K562 (cell line): Measurements from ENCODE around the gene RNF212B. TPM values are rescaled to one million over a fixed set of nuclear protein-coding genes. Genes with fewer than 3 reads are reported as not detected.
A peak's percentile ranks its signal among the peaks of the same experiment; 100 is the strongest.

Experiments
- CEBPB ChIP-seq: fragments of 450-650 bp; IDR thresholded peaks from 2 replicates; pipeline ENCODE4 v1.6.1; 2016; ENCODE audit warnings: missing genetic modification characterization, missing compliant biosample characterization
- CHD2 ChIP-seq: IDR thresholded peaks from 2 replicates; pipeline ENCODE4 v1.6.1; 2011; ENCODE audit warnings: low read depth, low read length
- CHD4 ChIP-seq: fragments of 200-600 bp; sonication (generic); IDR thresholded peaks from 3 replicates; pipeline ENCODE4 v1.6.1; 2012; ENCODE audit warnings: low read depth, mild to moderate bottlenecking, mixed read lengths, low read length, inconsistent platforms; ENCODE audit not compliant: insufficient read depth, insufficient replicate concordance, poor library complexity, severe bottlenecking
- CREBBP ChIP-seq: IDR thresholded peaks from one replicate; pipeline ENCODE4 v1.6.1; 2012; ENCODE audit warnings: low read depth, mild to moderate bottlenecking, control low read depth, inconsistent platforms, low read length
- FIP1L1 ChIP-seq: fragments of 200-400 bp; formaldehyde crosslinking; IDR thresholded peaks from 2 replicates; pipeline ENCODE4 v1.6.1; 2018; ENCODE audit warnings: mild to moderate bottlenecking, low read depth, low read length; ENCODE audit not compliant: poor library complexity, severe bottlenecking
- ILF3 ChIP-seq: fragments of 450-650 bp; IDR thresholded peaks from 2 replicates; pipeline ENCODE4 v1.6.1; 2018; ENCODE audit warnings: antibody characterized with exemption, mild to moderate bottlenecking, moderate library complexity, borderline replicate concordance
- ILK ChIP-seq: fragments of 450-650 bp; IDR thresholded peaks from 2 replicates; pipeline ENCODE4 v1.6.1; 2016; ENCODE audit warnings: missing genetic modification characterization, low read depth, mild to moderate bottlenecking, missing compliant biosample characterization, moderate library complexity, borderline replicate concordance
- KDM2B ChIP-seq: fragments of 250-450 bp; sonication (Bioruptor Pico); IDR thresholded peaks from 2 replicates; pipeline ENCODE4 v1.8.0; 2021; ENCODE audit warnings: mild to moderate bottlenecking, moderate library complexity
- KLF13 ChIP-seq: fragments of 450-650 bp; IDR thresholded peaks from 2 replicates; pipeline ENCODE4 v1.6.1; 2016; ENCODE audit warnings: missing genetic modification characterization, low read depth, mild to moderate bottlenecking, missing compliant biosample characterization, moderate library complexity, borderline replicate concordance
- NCOA1 ChIP-seq: fragments of 450-650 bp; IDR thresholded peaks from 2 replicates; pipeline ENCODE4 v1.6.1; 2016; ENCODE audit warnings: low read depth
- NFIX ChIP-seq: fragments of 250-450 bp; sonication (Bioruptor Pico); IDR thresholded peaks from 2 replicates; pipeline ENCODE4 v1.4.0; 2020; ENCODE audit warnings: low read depth, mild to moderate bottlenecking, moderate library complexity
- PCBP1 ChIP-seq: fragments of 200-400 bp; formaldehyde crosslinking; IDR thresholded peaks from 2 replicates; pipeline ENCODE4 v1.6.1; 2018; ENCODE audit warnings: mild to moderate bottlenecking, low read depth, low read length; ENCODE audit not compliant: poor library complexity, severe bottlenecking
- RNF2 ChIP-seq: sonication (generic); IDR thresholded peaks from 2 replicates; pipeline ENCODE4 v1.6.1; 2016
- ZFP1 ChIP-seq: fragments of 450-650 bp; formaldehyde crosslinking; IDR thresholded peaks from 2 replicates; pipeline ENCODE4 v1.4.0; 2020; ENCODE audit warnings: mild to moderate bottlenecking, mixed read lengths
- ZFP36 ChIP-seq: fragments of 150-350 bp; IDR thresholded peaks from 2 replicates; pipeline ENCODE4 v1.6.1; 2018; ENCODE audit warnings: low read length, low read depth; ENCODE audit not compliant: partially characterized antibody
- ZFPM2 ChIP-seq: fragments of 250-450 bp; sonication (Bioruptor Pico); IDR thresholded peaks from 2 replicates; pipeline ENCODE4 v1.5.1; 2022; ENCODE audit warnings: mild to moderate bottlenecking
- ZFX ChIP-seq: sonication (generic); formaldehyde crosslinking; IDR thresholded peaks from 2 replicates; pipeline ENCODE4 v1.8.0; 2022; ENCODE audit warnings: mild to moderate bottlenecking, missing genetic modification reagents, moderate library complexity
- ZNF184 ChIP-seq: sonication (generic); formaldehyde crosslinking; IDR thresholded peaks from 2 replicates; pipeline ENCODE4 v1.5.0; 2020; ENCODE audit warnings: missing genetic modification reagents
- ZNF444 ChIP-seq: fragments of 250-450 bp; sonication (Bioruptor Pico); IDR thresholded peaks from 2 replicates; pipeline ENCODE4 v1.4.0; 2020; ENCODE audit warnings: mild to moderate bottlenecking, moderate library complexity
- ZNF445 ChIP-seq: fragments of 250-450 bp; sonication (Bioruptor Pico); IDR thresholded peaks from 2 replicates; pipeline ENCODE4 v1.4.0; 2020; ENCODE audit warnings: low read depth, mild to moderate bottlenecking, moderate library complexity
- ZNF589 ChIP-seq: fragments of 200-800 bp; sonication (Bioruptor generic); IDR thresholded peaks from 2 replicates; pipeline ENCODE4 v1.6.1; 2016; ENCODE audit warnings: low read depth, missing genetic modification characterization, missing compliant biosample characterization
- ZNF76 ChIP-seq: fragments of 250-450 bp; sonication (Bioruptor Pico); IDR thresholded peaks from 2 replicates; pipeline ENCODE4 v1.4.0; 2020; ENCODE audit warnings: mild to moderate bottlenecking, moderate library complexity, borderline replicate concordance
- ZNF77 ChIP-seq: fragments of 250-450 bp; sonication (Bioruptor Pico); IDR thresholded peaks from 2 replicates; pipeline ENCODE4 v1.5.0; 2020
- polyA plus RNA-seq, 8 experiments: library from polyadenylated mRNA; depleted of rRNA in 4 of 8; stranded (reverse) in 5 of 8; unstranded in 3 of 8; fragments of >200 nt; fragmentation: Nextera tagmentation in 2 of 8; fragmentation: Illumina TruSeq in 1 of 8; extraction: Ambion mirVana in 2 of 8; extraction: Trizol in 1 of 8; gene quantifications; 2 replicates each; pipeline versions ENCODE4 v1.2.1 to v1.2.3, GENCODE V29; 2011 to 2014; ENCODE audit warnings: inconsistent platforms in 1 of 8, missing spikeins in 1 of 8
- total RNA-seq, 7 experiments: library from RNA; depleted of rRNA in 6 of 7; stranded (reverse); fragments of >200 nt in 6 of 7; fragmentation: Illumina TruSeq in 2 of 7; extraction: Trizol in 2 of 7; gene quantifications; 2 replicates each; pipeline versions ENCODE4 v1.2.1 to v1.2.3, GENCODE V29; 2011 to 2021; ENCODE audit warnings: low replicate concordance in 1 of 7
- TF ChIP-seq, protein P1 (sequence below): sonication (generic); formaldehyde crosslinking; IDR thresholded peaks from 2 replicates; pipeline ENCODE4 v1.8.0; 2023; ENCODE audit warnings: missing genetic modification reagents, mild to moderate bottlenecking, borderline replicate concordance

Gene RNF212B
- total and polyA plus RNA-seq, 9 of the 15 experiments (the other 6 are each of a cell fraction or from before 2014, with no cell fraction given), result 0.15 to 0.43 (median 0.27) TPM; not detected in 3

GRCh38 chr14:23301969-23302289 is 64.2 kb downstream of the RNF212B start (continued):
- TF ChIP-seq KDM2B (peak; percentile 7; the same call in 1 of the 2 replicates), CREBBP (no peak), ILF3 (no peak), ZFX (CRISPR knock-in tag) (peak; percentile 96), ZFP36 (peak; percentile 3), KLF13 (tag) (no peak), ZNF76 (CRISPR knock-in tag) (no peak), CEBPB (tag) (no peak), ZFPM2 (CRISPR knock-in tag) (no peak), ZFP1 (no peak), PCBP1 (no peak), NCOA1 (no peak), CHD4 (no peak), RNF2 (0 out of 2 replicates have a peak, but pooled peaks have one; percentile 14), NFIX (CRISPR knock-in tag) (no peak), FIP1L1 (peak; percentile 88), ILK (no peak), ZNF184 (CRISPR knock-in tag) (no peak), ZNF444 (CRISPR knock-in tag) (no peak), ZNF445 (no peak), CHD2 (no peak), ZNF589 (CRISPR knock-in tag) (peak; percentile 18; the same call in 1 of the 2 replicates), ZNF77 (no peak)
- TF ChIP-seq, protein P1, sequence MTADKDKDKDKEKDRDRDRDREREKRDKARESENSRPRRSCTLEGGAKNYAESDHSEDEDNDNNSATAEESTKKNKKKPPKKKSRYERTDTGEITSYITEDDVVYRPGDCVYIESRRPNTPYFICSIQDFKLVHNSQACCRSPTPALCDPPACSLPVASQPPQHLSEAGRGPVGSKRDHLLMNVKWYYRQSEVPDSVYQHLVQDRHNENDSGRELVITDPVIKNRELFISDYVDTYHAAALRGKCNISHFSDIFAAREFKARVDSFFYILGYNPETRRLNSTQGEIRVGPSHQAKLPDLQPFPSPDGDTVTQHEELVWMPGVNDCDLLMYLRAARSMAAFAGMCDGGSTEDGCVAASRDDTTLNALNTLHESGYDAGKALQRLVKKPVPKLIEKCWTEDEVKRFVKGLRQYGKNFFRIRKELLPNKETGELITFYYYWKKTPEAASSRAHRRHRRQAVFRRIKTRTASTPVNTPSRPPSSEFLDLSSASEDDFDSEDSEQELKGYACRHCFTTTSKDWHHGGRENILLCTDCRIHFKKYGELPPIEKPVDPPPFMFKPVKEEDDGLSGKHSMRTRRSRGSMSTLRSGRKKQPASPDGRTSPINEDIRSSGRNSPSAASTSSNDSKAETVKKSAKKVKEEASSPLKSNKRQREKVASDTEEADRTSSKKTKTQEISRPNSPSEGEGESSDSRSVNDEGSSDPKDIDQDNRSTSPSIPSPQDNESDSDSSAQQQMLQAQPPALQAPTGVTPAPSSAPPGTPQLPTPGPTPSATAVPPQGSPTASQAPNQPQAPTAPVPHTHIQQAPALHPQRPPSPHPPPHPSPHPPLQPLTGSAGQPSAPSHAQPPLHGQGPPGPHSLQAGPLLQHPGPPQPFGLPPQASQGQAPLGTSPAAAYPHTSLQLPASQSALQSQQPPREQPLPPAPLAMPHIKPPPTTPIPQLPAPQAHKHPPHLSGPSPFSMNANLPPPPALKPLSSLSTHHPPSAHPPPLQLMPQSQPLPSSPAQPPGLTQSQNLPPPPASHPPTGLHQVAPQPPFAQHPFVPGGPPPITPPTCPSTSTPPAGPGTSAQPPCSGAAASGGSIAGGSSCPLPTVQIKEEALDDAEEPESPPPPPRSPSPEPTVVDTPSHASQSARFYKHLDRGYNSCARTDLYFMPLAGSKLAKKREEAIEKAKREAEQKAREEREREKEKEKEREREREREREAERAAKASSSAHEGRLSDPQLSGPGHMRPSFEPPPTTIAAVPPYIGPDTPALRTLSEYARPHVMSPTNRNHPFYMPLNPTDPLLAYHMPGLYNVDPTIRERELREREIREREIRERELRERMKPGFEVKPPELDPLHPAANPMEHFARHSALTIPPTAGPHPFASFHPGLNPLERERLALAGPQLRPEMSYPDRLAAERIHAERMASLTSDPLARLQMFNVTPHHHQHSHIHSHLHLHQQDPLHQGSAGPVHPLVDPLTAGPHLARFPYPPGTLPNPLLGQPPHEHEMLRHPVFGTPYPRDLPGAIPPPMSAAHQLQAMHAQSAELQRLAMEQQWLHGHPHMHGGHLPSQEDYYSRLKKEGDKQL (CRISPR knock-in tag), result no peak
